HEK293 (cell line): ENCODE data around the gene APOC1.

Experiments
- CTCF ChIA-PET: fragments of 350-600 bp; formaldehyde crosslinking; extraction: SDS; loops from one replicate; lab custom pipeline; 2021; ENCODE audit warnings: antibody characterized with exemption; lab: Yijun Ruan, JAX
- POLR2A ChIA-PET: fragments of 300-600 bp; formaldehyde crosslinking; extraction: SDS; loops from one replicate; lab custom pipeline; 2020; ENCODE audit warnings: antibody characterized with exemption, inconsistent platforms; lab: Yijun Ruan, JAX
- H3K27ac ChIP-seq: fragments of 200-500 bp; sonication (Bioruptor generic); 2 replicates; pipeline ENCODE4 v1.5.1; 2014; ENCODE audit warnings: low read depth, low read length, control low read depth, inconsistent platforms; ENCODE audit errors: extremely low read depth
- H3K36me3 ChIP-seq, 2 experiments: fragments of 200-500 bp in 1 of 2; sonication (Bioruptor generic) in 1 of 2; 1 replicate in 1 of 2; 2 replicates in 1 of 2; pipeline ENCODE4 v1.5.1; 2014 to 2017; ENCODE audit warnings: inconsistent platforms in 2 of 2, low read length in 2 of 2; ENCODE audit not compliant: control insufficient read depth in 2 of 2, insufficient read depth in 1 of 2
- H3K4me1 ChIP-seq: fragments of 200-500 bp; sonication (Bioruptor generic); 2 replicates; pipeline ENCODE4 v1.5.1; 2014; ENCODE audit warnings: mild to moderate bottlenecking, low read length, inconsistent platforms; ENCODE audit not compliant: control insufficient read depth, insufficient read depth
- H3K4me3 ChIP-seq: 2 replicates; pipeline ENCODE4 v1.5.1; 2011; ENCODE audit warnings: low read depth, mild to moderate bottlenecking, control low read depth, low read length, moderate library complexity
- H3K9me3 ChIP-seq: fragments of 200-500 bp; sonication (Bioruptor generic); 2 replicates; pipeline ENCODE4 v1.5.1; 2014; ENCODE audit warnings: low read depth, low read length, inconsistent platforms; ENCODE audit not compliant: control insufficient read depth, insufficient read depth
- EGR2 ChIP-seq: fragments of 450-650 bp; formaldehyde crosslinking; IDR thresholded peaks from 2 replicates; pipeline ENCODE4 v1.5.1; 2016; ENCODE audit warnings: low read depth, missing biosample characterization, missing genetic modification characterization
- GLI2 ChIP-seq: fragments of 450-650 bp; formaldehyde crosslinking; IDR thresholded peaks from 2 replicates; pipeline ENCODE4; 2017; ENCODE audit warnings: missing biosample characterization, missing genetic modification characterization, low read depth, borderline replicate concordance
- INSM2 ChIP-seq: fragments of 450-650 bp; formaldehyde crosslinking; IDR thresholded peaks from 2 replicates; pipeline ENCODE4 v1.5.1; 2016; ENCODE audit warnings: missing biosample characterization, missing genetic modification characterization
- KLF10 ChIP-seq: fragments of 450-650 bp; IDR thresholded peaks from 2 replicates; pipeline ENCODE4 v1.5.1; 2018; ENCODE audit warnings: missing biosample characterization, mild to moderate bottlenecking, missing genetic modification characterization
- KLF7 ChIP-seq: fragments of 450-650 bp; formaldehyde crosslinking; IDR thresholded peaks from 2 replicates; pipeline ENCODE4 v1.5.1; 2016; ENCODE audit warnings: missing biosample characterization, missing genetic modification characterization, borderline replicate concordance
- PRDM10 ChIP-seq: fragments of 450-650 bp; formaldehyde crosslinking; IDR thresholded peaks from 2 replicates; pipeline ENCODE4 v1.5.1; 2016; ENCODE audit warnings: missing biosample characterization, missing genetic modification characterization
- YY1 ChIP-seq: fragments of 450-650 bp; formaldehyde crosslinking; IDR thresholded peaks from 2 replicates; pipeline ENCODE4 v1.5.1; 2018; ENCODE audit warnings: missing biosample characterization, missing genetic modification characterization
- ZBTB7A ChIP-seq: fragments of 450-650 bp; formaldehyde crosslinking; IDR thresholded peaks from 2 replicates; pipeline ENCODE4 v1.5.1; 2016; ENCODE audit warnings: low read depth, missing biosample characterization, missing genetic modification characterization
- ZFHX2 ChIP-seq: fragments of 450-650 bp; formaldehyde crosslinking; conservative IDR thresholded peaks from 2 replicates; pipeline ENCODE4 v1.5.1; 2016; ENCODE audit warnings: missing biosample characterization, missing genetic modification characterization
- ZNF132 ChIP-seq: fragments of 450-650 bp; formaldehyde crosslinking; IDR thresholded peaks from 2 replicates; pipeline ENCODE4 v1.5.1; 2017; ENCODE audit warnings: missing biosample characterization, missing genetic modification characterization, borderline replicate concordance
- ZNF148 ChIP-seq: fragments of 450-650 bp; formaldehyde crosslinking; IDR thresholded peaks from 2 replicates; pipeline ENCODE4 v1.5.0; 2017; ENCODE audit warnings: missing biosample characterization, missing genetic modification characterization, borderline replicate concordance
- ZNF155 ChIP-seq: fragments of 450-650 bp; formaldehyde crosslinking; IDR thresholded peaks from 2 replicates; pipeline ENCODE4 v1.5.1; 2016; ENCODE audit warnings: missing biosample characterization, missing genetic modification characterization
- ZNF175 ChIP-seq: fragments of 450-650 bp; formaldehyde crosslinking; IDR thresholded peaks from 2 replicates; pipeline ENCODE4 v1.5.1; 2016; ENCODE audit warnings: missing biosample characterization, missing genetic modification characterization
- ZNF366 ChIP-seq: fragments of 450-650 bp; formaldehyde crosslinking; conservative IDR thresholded peaks from 2 replicates; pipeline ENCODE4 v1.5.1; 2016; ENCODE audit warnings: missing biosample characterization, missing genetic modification characterization
- ZNF473 ChIP-seq: fragments of 450-650 bp; formaldehyde crosslinking; IDR thresholded peaks from 2 replicates; pipeline ENCODE4 v1.5.1; 2017; ENCODE audit warnings: missing biosample characterization, missing genetic modification characterization
- ZNF513 ChIP-seq: fragments of 450-650 bp; IDR thresholded peaks from 2 replicates; pipeline ENCODE4 v1.5.1; 2018; ENCODE audit warnings: missing biosample characterization, missing genetic modification characterization
- ZNF544 ChIP-seq: fragments of 450-650 bp; formaldehyde crosslinking; IDR thresholded peaks from 2 replicates; pipeline ENCODE4 v1.5.0; 2017; ENCODE audit warnings: missing biosample characterization, missing genetic modification characterization
- ZNF654 ChIP-seq: fragments of 450-650 bp; formaldehyde crosslinking; IDR thresholded peaks from 2 replicates; pipeline ENCODE4 v1.5.1; 2016; ENCODE audit warnings: low read depth, missing biosample characterization, missing genetic modification characterization
- ZNF792 ChIP-seq: fragments of 450-650 bp; formaldehyde crosslinking; IDR thresholded peaks from 2 replicates; pipeline ENCODE4 v1.5.1; 2016; ENCODE audit warnings: missing biosample characterization, missing genetic modification characterization
- ZNF843 ChIP-seq: fragments of 450-650 bp; formaldehyde crosslinking; IDR thresholded peaks from 2 replicates; pipeline ENCODE4 v1.5.1; 2016; ENCODE audit warnings: missing biosample characterization, missing genetic modification characterization

Gene APOC1

GRCh38 chr19:44876930-44877535 lies 37.4 kb upstream of the APOC1 start:
- no peaks in the 10 kb centered on the region for H3K4me1 ChIP-seq
- H3K9me3 ChIP-seq: no peaks in the 10 kb centered on the region
- no peak overlapping the region for H3K4me3 ChIP-seq
- H3K36me3 ChIP-seq: peaks cover 36 to 70% of the 10 kb centered on the region in 2 experiments
- ChIA-PET POLR2A (interaction anchor here (0.8 kb wide), 1 partner anchor 13 kb away, joined by 3 read pairs; no protein-coding TSS in a partner anchor), CTCF (interaction anchor here (0.7 kb wide), 1 partner anchor 306 kb away, joined by 3 read pairs; no protein-coding TSS in a partner anchor)
- TF ChIP-seq ZBTB7A (tag by site-specific recombination): no peak
- TF ChIP-seq ZNF155 (tag by site-specific recombination): no peak
- peak; percentile 45; the same call in 1 of the 2 replicates for TF ChIP-seq EGR2 (tag by site-specific recombination)
- no peak for TF ChIP-seq ZNF366 (tag by site-specific recombination)
- TF ChIP-seq ZFHX2 (tag by site-specific recombination): peak; percentile 33; the same call in 1 of the 2 replicates
- no peak for TF ChIP-seq KLF7 (tag by site-specific recombination)
- no peak for TF ChIP-seq PRDM10
- no peak for TF ChIP-seq ZNF148
- no peak for TF ChIP-seq GLI2
- TF ChIP-seq ZNF792 (tag by site-specific recombination): no peak
- TF ChIP-seq ZNF654: no peak
- TF ChIP-seq ZNF473 (tag by site-specific recombination): no peak
- no peak overlapping the region for H3K27ac ChIP-seq

GRCh38 chr19:44878120-44878865 lies 36.1 kb upstream of the APOC1 start:
- POLR2A ChIA-PET: interaction anchor here (0.8 kb wide), 1 partner anchor 12 kb away, joined by 3 read pairs; no protein-coding TSS in a partner anchor
- H3K4me3 ChIP-seq: no peak overlapping the region
- peaks cover 26 to 60% of the 10 kb centered on the region in 2 experiments for H3K36me3 ChIP-seq
- H3K9me3 ChIP-seq: no peaks in the 10 kb centered on the region
- H3K27ac ChIP-seq: no peak overlapping the region
- H3K4me1 ChIP-seq: no peaks in the 10 kb centered on the region
- TF ChIP-seq ZNF843 (tag by site-specific recombination) (no peak), INSM2 (tag by site-specific recombination) (no peak), ZNF544 (no peak), ZNF132 (tag by site-specific recombination) (no peak), ZNF513 (peak; percentile 65), ZNF175 (tag by site-specific recombination) (no peak), YY1 (no peak), KLF10 (tag by site-specific recombination) (no peak)
- TF ChIP-seq, all 188 proteins: peak for 1
- CTCF ChIA-PET: no interaction called here
